Measurements from ENCODE around the gene LRP4.
"Not testable (repeated sequence)": the region's sequence is repeated elsewhere in the genome, so short reads cannot be mapped to it uniquely, and the experiment has no call there.

Gene LRP4

GRCh38 chr11:46918083-46918787, at the start of gene LRP4:
TSS of gene LRP4 (minus strand) at chr11:46918550. CDS start at chr11:46918379, 171 bp downstream.
- no peak for DNase-seq (ENCODE audit: low spot score)

- DNase-seq (ENCODE audit: low spot score), result no peak
These were observed 49.6 kb upstream of the LRP4 start for GRCh38 chr11:46967962-46968361.

GRCh38 chr11:46966773-46967172, 48.4 kb upstream of the LRP4 start:
- no peak for DNase-seq (ENCODE audit: low spot score)

- no peak for DNase-seq (ENCODE audit: low spot score)
These were observed 45.5 kb upstream of the LRP4 start for GRCh38 chr11:46963844-46964243.

GRCh38 chr11:46961886-46962285, 43.5 kb upstream of the LRP4 start:
- not testable (repeated sequence) for DNase-seq (ENCODE audit: low spot score)

GRCh38 chr11:46961041-46961440, 42.7 kb upstream of the LRP4 start:
- no peak for DNase-seq (ENCODE audit: low spot score)

- no peak for DNase-seq (ENCODE audit: low spot score)
These were observed 40.4 kb upstream of the LRP4 start for GRCh38 chr11:46958777-46959176.

- DNase-seq (ENCODE audit: low spot score), result no peak
These were observed 34.7 kb upstream of the LRP4 start for GRCh38 chr11:46953093-46953492.

GRCh38 chr11:46952553-46952952, 34.2 kb upstream of the LRP4 start:
- no peak for DNase-seq (ENCODE audit: low spot score)

GRCh38 chr11:46951864-46952263, 33.5 kb upstream of the LRP4 start:
- DNase-seq (ENCODE audit: low spot score), result no peak

- DNase-seq (ENCODE audit: low spot score), result no peak
These were observed 30.9 kb upstream of the LRP4 start for GRCh38 chr11:46949297-46949696.

GRCh38 chr11:46948378-46949131, 30.2 kb upstream of the LRP4 start:
- no peak for DNase-seq (ENCODE audit: low spot score)

GRCh38 chr11:46947399-46948077, 29.2 kb upstream of the LRP4 start:
- DNase-seq (ENCODE audit: low spot score), result no peak

GRCh38 chr11:46944356-46945075, 26.2 kb upstream of the LRP4 start:
- DNase-seq (ENCODE audit: low spot score), result no peak

- DNase-seq (ENCODE audit: low spot score), result no peak
These were observed 23.8 kb upstream of the LRP4 start for GRCh38 chr11:46942172-46942571.

- DNase-seq (ENCODE audit: low spot score), result peak; percentile 90
These were observed 18.1 kb upstream of the LRP4 start, which contains the start of gene CSTPP1 for GRCh38 chr11:46936138-46937110. TSS of gene CSTPP1 (plus strand) at chr11:46936761. CDS start at chr11:46936806, 45 bp downstream.

GRCh38 chr11:46930089-46930488, 11.7 kb upstream of the LRP4 start:
- no peak for DNase-seq (ENCODE audit: low spot score)

GRCh38 chr11:46928701-46929100, 10.4 kb upstream of the LRP4 start:
- DNase-seq (ENCODE audit: low spot score), result not testable (repeated sequence)

- not testable (repeated sequence) for DNase-seq (ENCODE audit: low spot score)
These were observed 9.6 kb upstream of the LRP4 start for GRCh38 chr11:46927928-46928327.

GRCh38 chr11:46920755-46921154, 2.4 kb upstream of the LRP4 start:
- DNase-seq (ENCODE audit: low spot score), result no peak

Measured in hematopoietic multipotent progenitor cell treated with erythropoietin and hydrocortisone succinate and interleukin-3 and kit ligand, for 15 days (in vitro differentiated cells).